SK-N-SH (cell line): ENCODE measurements around the gene KRTAP19-1.

Source experiments
- CTCF ChIP-seq: fragments of 200-600 bp; sonication (generic); IDR thresholded peaks from 2 replicates; pipeline ENCODE4 v1.6.1; 2017; ENCODE audit warnings: antibody characterized with exemption, mild to moderate bottlenecking, moderate library complexity
- FOXJ3 ChIP-seq: sonication (generic); formaldehyde crosslinking; IDR thresholded peaks from 2 replicates; pipeline ENCODE4 v1.5.1; 2020; ENCODE audit warnings: mild to moderate bottlenecking, missing genetic modification reagents
- GATA2 ChIP-seq: sonication (generic); formaldehyde crosslinking; IDR thresholded peaks from 2 replicates; pipeline ENCODE4 v1.5.0; 2020; ENCODE audit warnings: mild to moderate bottlenecking, missing genetic modification reagents
- RAD21 ChIP-seq: IDR thresholded peaks from 2 replicates; pipeline ENCODE4 v1.6.1; 2012; ENCODE audit warnings: mild to moderate bottlenecking, low read length
- RCOR1 ChIP-seq: fragments of 150-350 bp; IDR thresholded peaks from 2 replicates; pipeline ENCODE4 v1.6.1; 2017; ENCODE audit warnings: antibody characterized with exemption, low read length
- RFX5 ChIP-seq: IDR thresholded peaks from 2 replicates; pipeline ENCODE4 v1.6.1; 2012; ENCODE audit warnings: mild to moderate bottlenecking, improper control_type of control experiment, low read length
- TEAD4 ChIP-seq: IDR thresholded peaks from 2 replicates; pipeline ENCODE4 v1.4.0; 2012; ENCODE audit warnings: mild to moderate bottlenecking, borderline replicate concordance; ENCODE audit not compliant: insufficient read depth
- ZBTB33 ChIP-seq: IDR thresholded peaks from 2 replicates; pipeline ENCODE4 v1.4.0; 2012; ENCODE audit warnings: low read depth, borderline replicate concordance

GRCh38 chr21:30497065-30497464, 16.9 kb upstream of the KRTAP19-1 start, which contains the start of gene KRTAP19-4:
- TF ChIP-seq FOXJ3 (CRISPR knock-in tag), result no peak
- TF ChIP-seq CTCF, result no peak
- TF ChIP-seq TEAD4, result no peak
- TF ChIP-seq RCOR1, result no peak
- TF ChIP-seq GATA2 (CRISPR knock-in tag), result no peak
- TF ChIP-seq RFX5, result no peak
- TF ChIP-seq RAD21, result no peak
- TF ChIP-seq ZBTB33, result no peak
